HEK293T (cell line): Measurements from ENCODE around the gene ATP9A.

Source experiments
- CTCF ChIA-PET: fragments of 350-600 bp; formaldehyde crosslinking; extraction: SDS; loops from one replicate; lab custom pipeline; 2021; ENCODE audit warnings: antibody characterized with exemption, inconsistent platforms; lab: Yijun Ruan, JAX
- POLR2A ChIA-PET: fragments of 350-600 bp; formaldehyde crosslinking; extraction: SDS; loops from one replicate; lab custom pipeline; 2020; ENCODE audit warnings: antibody characterized with exemption, inconsistent platforms; lab: Yijun Ruan, JAX
- DNase-seq: peaks from one replicate; pipeline ENCODE4 v3.0.0; 2012; ENCODE audit warnings: mixed read lengths; ENCODE audit errors: extremely low spot score
- ARNT ChIP-seq: fragments of 450-650 bp; IDR thresholded peaks from 2 replicates; pipeline ENCODE4 v1.6.1; 2017; ENCODE audit warnings: mild to moderate bottlenecking
- BHLHE40 ChIP-seq: fragments of 450-650 bp; IDR thresholded peaks from 2 replicates; pipeline ENCODE4 v1.6.1; 2016; ENCODE audit warnings: mild to moderate bottlenecking, moderate library complexity, borderline replicate concordance
- CTBP1 ChIP-seq: fragments of 450-650 bp; IDR thresholded peaks from 2 replicates; pipeline ENCODE4 v1.6.1; 2016; ENCODE audit warnings: borderline replicate concordance
- ELF4 ChIP-seq: fragments of 450-650 bp; IDR thresholded peaks from 2 replicates; pipeline ENCODE4 v1.6.1; 2017; ENCODE audit warnings: antibody characterized with exemption
- FOXA1 ChIP-seq: fragments of 450-650 bp; IDR thresholded peaks from 2 replicates; pipeline ENCODE4 v1.6.1; 2016; ENCODE audit warnings: mild to moderate bottlenecking
- FOXK2 ChIP-seq: fragments of 450-650 bp; IDR thresholded peaks from 2 replicates; pipeline ENCODE4 v1.6.1; 2016; ENCODE audit warnings: mild to moderate bottlenecking
- FOXM1 ChIP-seq: fragments of 450-650 bp; IDR thresholded peaks from 2 replicates; pipeline ENCODE4 v1.6.1; 2017; ENCODE audit warnings: mild to moderate bottlenecking, borderline replicate concordance
- HDGF ChIP-seq: fragments of 450-650 bp; IDR thresholded peaks from 2 replicates; pipeline ENCODE4 v1.6.1; 2017; ENCODE audit warnings: antibody characterized with exemption, borderline replicate concordance
- L3MBTL2 ChIP-seq: fragments of 450-650 bp; conservative IDR thresholded peaks from 2 replicates; pipeline ENCODE4 v1.6.1; 2016; ENCODE audit warnings: mild to moderate bottlenecking
- LEF1 ChIP-seq: fragments of 450-650 bp; IDR thresholded peaks from 2 replicates; pipeline ENCODE4 v1.6.1; 2017; ENCODE audit warnings: mild to moderate bottlenecking, borderline replicate concordance
- NFRKB ChIP-seq: fragments of 450-650 bp; IDR thresholded peaks from 2 replicates; pipeline ENCODE4 v1.6.1; 2016; ENCODE audit warnings: mild to moderate bottlenecking, moderate library complexity
- PKNOX1 ChIP-seq: fragments of 450-650 bp; IDR thresholded peaks from 2 replicates; pipeline ENCODE4 v1.6.1; 2016
- SP1 ChIP-seq: fragments of 450-650 bp; IDR thresholded peaks from 2 replicates; pipeline ENCODE4 v1.6.1; 2017
- SUZ12 ChIP-seq: fragments of 450-650 bp; IDR thresholded peaks from 2 replicates; pipeline ENCODE4 v1.6.1; 2016; ENCODE audit warnings: mild to moderate bottlenecking
- TARDBP ChIP-seq: fragments of 450-650 bp; IDR thresholded peaks from 2 replicates; pipeline ENCODE4 v1.6.1; 2016
- ZNF384 ChIP-seq: fragments of 450-650 bp; IDR thresholded peaks from 2 replicates; pipeline ENCODE4 v1.6.1; 2016

Gene ATP9A

GRCh38 chr20:51560550-51561307 lies 207.5 kb downstream of the ATP9A start:
- no peak for DNase-seq
- no peak for TF ChIP-seq ARNT
- TF ChIP-seq FOXK2: no peak
- no peak for TF ChIP-seq CTBP1
- TF ChIP-seq BHLHE40: no peak
- no peak for TF ChIP-seq SUZ12
- no peak for TF ChIP-seq L3MBTL2
- no peak for TF ChIP-seq SP1
- no peak for TF ChIP-seq FOXM1
- no peak for TF ChIP-seq PKNOX1
- TF ChIP-seq LEF1: no peak
- TF ChIP-seq NFRKB: no peak
- TF ChIP-seq ELF4: no peak
- TF ChIP-seq ZNF384: no peak
- CTCF ChIA-PET: no interaction called here
- POLR2A ChIA-PET: no interaction called here

- POLR2A ChIA-PET: no interaction called here
- DNase-seq: no peak
- no peak for TF ChIP-seq HDGF
- no peak for TF ChIP-seq BHLHE40
- TF ChIP-seq LEF1: no peak
- no peak for TF ChIP-seq FOXM1
- TF ChIP-seq FOXK2: no peak
- no peak for TF ChIP-seq NFRKB
- no peak for TF ChIP-seq ELF4
- TF ChIP-seq ARNT: no peak
- TF ChIP-seq TARDBP: no peak
- CTCF ChIA-PET: no interaction called here
Measured at GRCh38 chr20:51560042-51560441, 208.1 kb downstream of the ATP9A start.

GRCh38 chr20:51554538-51555165 lies 213.5 kb downstream of the ATP9A start:
- ChIA-PET POLR2A (no interaction called here), CTCF (no interaction called here)
- TF ChIP-seq FOXK2 (no peak), HDGF (no peak), NFRKB (no peak), PKNOX1 (no peak), FOXM1 (no peak), ELF4 (no peak), SP1 (no peak), L3MBTL2 (no peak), ZNF384 (no peak), FOXA1 (no peak), TARDBP (no peak), CTBP1 (no peak), LEF1 (no peak), SUZ12 (no peak), ARNT (no peak), BHLHE40 (no peak)
- DNase-seq: no peak

- DNase-seq: no peak
- ChIA-PET CTCF (no interaction called here), POLR2A (no interaction called here)
- TF ChIP-seq L3MBTL2 (no peak), ARNT (no peak), ZNF384 (no peak), ELF4 (no peak), FOXM1 (no peak), PKNOX1 (no peak), CTBP1 (no peak), LEF1 (no peak), FOXA1 (no peak), TARDBP (no peak), BHLHE40 (no peak), NFRKB (no peak), FOXK2 (no peak), SUZ12 (no peak), HDGF (no peak), SP1 (no peak)
Measured at GRCh38 chr20:51553897-51554486, 214.2 kb downstream of the ATP9A start.

- ChIA-PET CTCF (interaction anchor here (0.6 kb wide), 1 partner anchor 1578 kb away, joined by 3 read pairs; no protein-coding TSS in a partner anchor), POLR2A (no interaction called here)
- DNase-seq: no peak
- no peak for TF ChIP-seq FOXM1
- no peak for TF ChIP-seq FOXA1
- TF ChIP-seq BHLHE40: no peak
- TF ChIP-seq FOXK2: no peak
- no peak for TF ChIP-seq ELF4
- TF ChIP-seq ZNF384: no peak
- TF ChIP-seq NFRKB: no peak
- TF ChIP-seq SUZ12: no peak
- TF ChIP-seq LEF1: no peak
Measured at GRCh38 chr20:51551186-51551585, 217.0 kb downstream of the ATP9A start.
